Measurements from ENCODE around the gene RNF157. TPM values are rescaled to one million over a fixed set of nuclear protein-coding genes. Genes with fewer than 3 reads are reported as not detected.

RNF157 gene
- total and polyA plus RNA-seq, 2 of the 13 experiments (the other 11 are each of a cell fraction or from before 2014, with no cell fraction given) = 0.44 to 1.5 TPM

GRCh38 chr17:76193591-76193990 is 46.7 kb downstream of the RNF157 start:
- no peaks in the 10 kb centered on the region for H3K9me3 ChIP-seq (ENCODE audit: low read length)
- in situ Hi-C loops (cut with HindIII; ENCODE audit: extremely low pct_ligation_motif_present, low pct_unique_long_range_greater_than_20kb) (no loop called here), intact Hi-C loops (cut with micrococcal nuclease; ENCODE audit: unreplicated experiment) (no loop called here)
- FAIRE-seq (no peak), DNase-seq (ENCODE audit: low spot score) (no peak), ATAC-seq (no peak)
- H3K4me1 ChIP-seq (ENCODE audit: insufficient read depth, low read length) = no peaks in the 10 kb centered on the region
- H3K79me2 ChIP-seq (ENCODE audit: insufficient read depth, low read length) = no peaks in the 10 kb centered on the region
- peaks cover 0 to 3% of the 10 kb centered on the region in 2 experiments; a peak in 2 of 5 replicates for H3K27me3 ChIP-seq (ENCODE audit: control insufficient read depth in 1 of 2, insufficient read depth in 2 of 2, low read length in 2 of 2)
- BruUV-seq (replicated peaks) = no TSS peak
- no peak overlapping the region for H3K4me3 ChIP-seq (replicated peaks in 1 of 3; ENCODE audit: insufficient read depth in 1 of 3, low read depth in 2 of 3, low read length in 3 of 3)
- H4K20me1 ChIP-seq (ENCODE audit: insufficient read depth, low read length) = no peaks in the 10 kb centered on the region
- H3K4me2 ChIP-seq (ENCODE audit: low read depth, low read length) = no peak overlapping the region
- H3K9ac ChIP-seq (ENCODE audit: insufficient read depth, low read depth, low read length) = no peak overlapping the region
- H2AFZ ChIP-seq (ENCODE audit: low read length) = no peak overlapping the region
- H3K36me3 ChIP-seq (replicated peaks in 1 of 2; ENCODE audit: control insufficient read depth in 1 of 2, insufficient read depth in 2 of 2, low read length in 2 of 2) = no peaks in the 10 kb centered on the region
- no peak overlapping the region for H3K27ac ChIP-seq (ENCODE audit: extremely low read length, insufficient read depth, low read length)
- ChIA-PET CTCF (ENCODE audit: low intra/inter-chr PET ratio, low total read pairs) (no interaction called here), POLR2A (no interaction called here)
- TF ChIP-seq TFE3 (CRISPR knock-in tag; IDR thresholded peaks at IDR 0.05) (no peak), PBX2 (CRISPR knock-in tag; IDR thresholded peaks at IDR 0.05) (no peak), TCF7 (IDR thresholded peaks at IDR 0.05; ENCODE audit: low read depth) (no peak), CREM (IDR thresholded peaks at IDR 0.05) (no peak), CREM (CRISPR knock-in tag; IDR thresholded peaks at IDR 0.05) (no peak), ZFYVE20 (CRISPR knock-in tag; IDR thresholded peaks at IDR 0.05; ENCODE audit: borderline replicate concordance, low read depth) (no peak), ZNF230 (CRISPR knock-in tag; IDR thresholded peaks at IDR 0.05) (no peak), JARID2 (CRISPR knock-in tag; IDR thresholded peaks at IDR 0.05; ENCODE audit: insufficient replicate concordance) (no peak), TCF12 (IDR thresholded peaks at IDR 0.05) (no peak), TCF12 (CRISPR knock-in tag; IDR thresholded peaks at IDR 0.05) (no peak), ZBTB38 (CRISPR knock-in tag; IDR thresholded peaks at IDR 0.05) (no peak), ZNF468 (CRISPR knock-in tag; IDR thresholded peaks at IDR 0.05) (no peak), AGO2 (optimal IDR thresholded peaks at IDR 0.05; ENCODE audit: low read depth, low read length) (no peak), ZNF577 (CRISPR knock-in tag; IDR thresholded peaks at IDR 0.05; ENCODE audit: borderline replicate concordance, low read depth) (no peak), ZBTB39 (CRISPR knock-in tag; IDR thresholded peaks at IDR 0.05) (no peak)
- WGBS (ENCODE audit: low lambda C conversion rate) = 61% methylated on average over 12 of the region's 13 CpGs
